Peyer's patch (tissue), 4 donors: ENCODE measurements around the gene PSMB3. TPM values are rescaled to one million over a fixed set of nuclear protein-coding genes. Genes with fewer than 3 reads are reported as not detected.
A peak's percentile ranks its signal among the peaks of the same experiment; 100 is the strongest.

ENCODE experiments used
- DNase-seq, 3 donors: peaks; one replicate each; pipeline ENCODE4 v3.0.0-alpha.2; 2017 to 2019
- H3K27ac ChIP-seq, 4 donors: fragments of 200-600 bp; sonication (generic); one replicate each; pipeline ENCODE4 v1.5.1; 2016 to 2019
- H3K27me3 ChIP-seq, 2 donors: fragments of 200-600 bp; sonication (generic); one replicate each; pipeline ENCODE4 v1.5.1; 2019
- H3K36me3 ChIP-seq, 3 donors: fragments of 200-600 bp; sonication (generic); one replicate each; pipeline ENCODE4 v1.5.1; 2016 to 2019
- H3K4me1 ChIP-seq, 4 donors: fragments of 200-600 bp; sonication (generic); one replicate each; pipeline ENCODE4 v1.5.1; 2016 to 2019
- H3K4me3 ChIP-seq, 4 donors: fragments of 200-600 bp; sonication (generic); 1 replicate in 3 of 4; 2 replicates in 1 of 4; pipeline ENCODE4 v1.5.1; 2016 to 2019; ENCODE audit warnings: mild to moderate bottlenecking in 1 of 4
- H3K9me3 ChIP-seq, 4 donors: fragments of 200-600 bp; sonication (generic); one replicate each; pipeline ENCODE4 v1.5.1; 2016 to 2019; ENCODE audit warnings: mild to moderate bottlenecking in 1 of 4
- POLR2A ChIP-seq, 2 donors: fragments of 450-650 bp; IDR thresholded peaks; one replicate each; pipeline ENCODE4 v1.5.1; 2017; ENCODE audit warnings: antibody characterized with exemption in 2 of 2, mild to moderate bottlenecking in 2 of 2, moderate library complexity in 2 of 2
- small RNA-seq, 2 donors: library from RNA; depleted of rRNA; stranded (forward); fragments of <200 nt; gene quantifications; one replicate each; pipeline ENCODE3, GENCODE V24; 2016
- total RNA-seq, 4 donors: library from RNA; depleted of rRNA; stranded (reverse); fragments of >200 nt; gene quantifications; one replicate each; pipeline ENCODE4 v1.1.0, GENCODE V29; 2016
- TF ChIP-seq, protein P1 (sequence below), 6 experiments: fragments of 450-650 bp in 4 of 6; fragments of 200-600 bp in 2 of 6; sonication (generic) in 1 of 6; IDR thresholded peaks; one replicate each; pipeline ENCODE4 v1.5.1; 2017 to 2019; ENCODE audit warnings: antibody characterized with exemption in 6 of 6, mild to moderate bottlenecking in 3 of 6, moderate library complexity in 1 of 6

PSMB3 gene
- total RNA-seq, 4 donors from 2014 or later: 106 to 165 (median 109) TPM

DNA sequence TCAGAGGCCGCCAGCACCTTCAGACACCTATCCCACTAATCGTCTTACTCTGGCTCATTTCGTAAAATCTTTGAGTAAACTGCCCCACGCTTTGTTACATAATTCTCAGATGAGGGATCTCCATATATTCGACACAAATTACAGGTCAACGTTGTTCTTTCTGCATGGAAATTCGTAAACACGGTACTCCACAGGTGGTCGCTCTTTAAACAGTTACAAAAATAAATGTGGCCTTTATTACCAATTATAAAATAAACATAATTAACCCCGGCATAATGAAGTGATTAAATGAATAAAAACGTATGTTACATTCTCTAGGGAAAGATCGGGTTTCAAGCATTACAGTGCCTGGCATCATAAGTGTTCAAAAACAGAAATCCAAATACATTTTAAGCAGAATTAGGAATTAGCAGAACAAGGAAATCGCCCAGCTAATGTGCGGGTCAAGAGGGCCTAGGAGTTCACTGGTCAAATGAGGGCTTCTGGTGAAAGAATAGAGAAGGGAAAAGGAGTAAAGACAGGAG, 47.8 kb downstream of the PSMB3 start:
- Histone ChIP-seq H3K4me3 (peak overlapping the region; percentile 82 to 99 (median 98)), H3K27me3 (no peaks in the 10 kb centered on the region), H3K27ac (peak overlapping the region; percentile 99 to 100 (median 99)), H3K9me3 (no peaks in the 10 kb centered on the region), H3K36me3 (peaks cover 0 to 43% (median 0%) of the 10 kb centered on the region in 3 donors), H3K4me1 (peaks cover 4 to 36% (median 8%) of the 10 kb centered on the region in 4 donors)
- DNase-seq: no peak
- TF ChIP-seq, protein P1, sequence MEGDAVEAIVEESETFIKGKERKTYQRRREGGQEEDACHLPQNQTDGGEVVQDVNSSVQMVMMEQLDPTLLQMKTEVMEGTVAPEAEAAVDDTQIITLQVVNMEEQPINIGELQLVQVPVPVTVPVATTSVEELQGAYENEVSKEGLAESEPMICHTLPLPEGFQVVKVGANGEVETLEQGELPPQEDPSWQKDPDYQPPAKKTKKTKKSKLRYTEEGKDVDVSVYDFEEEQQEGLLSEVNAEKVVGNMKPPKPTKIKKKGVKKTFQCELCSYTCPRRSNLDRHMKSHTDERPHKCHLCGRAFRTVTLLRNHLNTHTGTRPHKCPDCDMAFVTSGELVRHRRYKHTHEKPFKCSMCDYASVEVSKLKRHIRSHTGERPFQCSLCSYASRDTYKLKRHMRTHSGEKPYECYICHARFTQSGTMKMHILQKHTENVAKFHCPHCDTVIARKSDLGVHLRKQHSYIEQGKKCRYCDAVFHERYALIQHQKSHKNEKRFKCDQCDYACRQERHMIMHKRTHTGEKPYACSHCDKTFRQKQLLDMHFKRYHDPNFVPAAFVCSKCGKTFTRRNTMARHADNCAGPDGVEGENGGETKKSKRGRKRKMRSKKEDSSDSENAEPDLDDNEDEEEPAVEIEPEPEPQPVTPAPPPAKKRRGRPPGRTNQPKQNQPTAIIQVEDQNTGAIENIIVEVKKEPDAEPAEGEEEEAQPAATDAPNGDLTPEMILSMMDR (IDR thresholded peaks at IDR 0.05): no peak

DNA sequence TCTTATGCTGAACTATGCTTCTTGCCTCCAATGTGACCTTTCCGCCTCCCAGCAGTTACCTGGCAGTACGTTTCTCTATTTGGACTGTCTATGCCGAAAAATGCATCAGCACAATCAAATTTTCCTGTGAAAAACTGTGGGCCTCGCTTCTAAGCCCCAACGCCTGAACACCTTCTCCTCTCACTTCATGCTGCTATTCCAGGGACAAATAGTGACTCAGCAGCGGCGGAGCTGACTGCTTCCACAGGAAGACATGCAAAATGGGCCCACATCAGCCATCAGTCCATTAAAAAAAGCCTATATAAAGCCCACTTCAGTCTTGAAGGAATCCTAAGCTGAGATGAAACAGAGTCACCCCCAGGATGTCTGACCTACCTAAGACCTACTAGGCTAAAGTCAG, 57.3 kb downstream of the PSMB3 start:
- Histone ChIP-seq H3K4me1 (no peaks in the 10 kb centered on the region), H3K27ac (no peak overlapping the region), H3K4me3 (no peak overlapping the region), H3K36me3 (peaks cover 0 to 100% (median 0%) of the 10 kb centered on the region in 3 donors), H3K27me3 (no peaks in the 10 kb centered on the region), H3K9me3 (no peaks in the 10 kb centered on the region)
- no peak for TF ChIP-seq POLR2A (IDR thresholded peaks at IDR 0.05)
- TF ChIP-seq, protein P1 (IDR thresholded peaks at IDR 0.05): no peak
- DNase-seq: no peak

Small RNA genes lying within 50 kb of the gene (small RNA-seq; reads per million reads assigned to genes)
- gene MIR4726 (0 to 0.06 reads per million in 2 donors), gene RNA5SP440 (1.6 to 3.8 reads per million in 2 donors), gene RNU6-866P (0 reads per million in 2 donors)

Other genes starting within 250 kb of the PSMB3 start
- 10 to 100 TPM in 1 of 4 donors, 1 to 10 TPM in 3; 3.2 to 10.6 (median 8.4) TPM for gene SRCIN1, start 146.8 kb upstream of the PSMB3 start, total RNA-seq
- gene EPOP, start 77.8 kb upstream of the PSMB3 start, total RNA-seq: 1 to 10 TPM in 1 of 4 donors, under 1 TPM in 1, not detected in 2; 0.54 to 3.3 TPM
- 100 to 1,000 TPM in 3 of 4 donors, 10 to 100 TPM in 1; 69.2 to 297 (median 190) TPM for gene MLLT6, start 47.5 kb upstream of the PSMB3 start, total RNA-seq
- 10 to 100 TPM; 10.7 to 55.0 (median 43.2) TPM for gene CISD3, start 22.4 kb upstream of the PSMB3 start, total RNA-seq
- gene PCGF2, start 4.4 kb upstream of the PSMB3 start, total RNA-seq: 10 to 100 TPM in 2 of 4 donors, 1 to 10 TPM in 2; 8.3 to 41.9 (median 14.5) TPM
- 10 to 100 TPM; 16.7 to 61.9 (median 22.8) TPM for gene PIP4K2B, start 46.8 kb downstream of the PSMB3 start, total RNA-seq
- gene CWC25, start 72.6 kb downstream of the PSMB3 start, total RNA-seq: 100 to 1,000 TPM in 1 of 4 donors, 10 to 100 TPM in 3; 49.4 to 106 (median 56.5) TPM
- 1,000 to 10,000 TPM in 1 of 4 donors, 100 to 1,000 TPM in 3; 347 to 1,233 (median 540) TPM for gene RPL23, start 101.0 kb downstream of the PSMB3 start, total RNA-seq
- gene LASP1, start 117.3 kb downstream of the PSMB3 start, total RNA-seq: 100 to 1,000 TPM; 166 to 654 (median 590) TPM
- not detected for gene FBXO47, start 214.7 kb downstream of the PSMB3 start, total RNA-seq